ENCODE measurements around the gene FGGY.

Gene FGGY

DNA sequence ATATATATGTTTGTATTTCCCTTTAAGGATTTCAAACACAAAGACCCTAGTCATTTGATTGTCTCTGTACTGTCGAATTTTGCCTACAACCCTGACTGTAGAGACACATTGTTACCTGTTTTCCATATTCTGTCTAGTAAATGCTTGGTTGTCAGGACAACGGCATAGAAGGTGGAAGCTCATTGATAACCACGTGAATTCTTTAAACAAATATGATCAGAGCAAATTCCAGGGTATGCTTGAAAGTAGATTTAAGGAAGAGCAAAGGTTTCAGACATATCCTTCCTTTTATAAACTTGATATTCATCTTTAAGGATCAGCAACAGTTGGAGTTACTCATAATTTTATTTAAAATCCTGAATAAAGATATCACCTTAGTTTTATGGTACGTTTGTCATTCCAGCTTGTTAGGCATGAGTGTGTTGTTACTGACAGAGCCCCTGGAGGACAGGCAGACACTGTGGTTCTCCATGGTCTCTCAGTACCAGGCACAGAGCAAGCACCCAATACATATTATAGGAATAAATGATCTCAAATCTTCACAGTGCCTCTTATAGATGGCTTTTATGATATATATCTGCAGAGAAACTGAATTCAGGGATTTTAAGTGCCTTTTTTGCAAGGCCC lies 203.2 kb downstream of the FGGY start:
- no peaks in the 10 kb centered on the region for H3K9me3 ChIP-seq (ENCODE audit: insufficient read depth, low read depth, low read length)
- H3K4me3 ChIP-seq (ENCODE audit: low read length), result no peak overlapping the region
- H3K9ac ChIP-seq (ENCODE audit: low read depth, low read length), result no peak overlapping the region
- H3K36me3 ChIP-seq (ENCODE audit: insufficient read depth, low read depth, low read length), result no peaks in the 10 kb centered on the region
- H3K27me3 ChIP-seq (ENCODE audit: insufficient read depth, low read length), result no peaks in the 10 kb centered on the region
- no peak overlapping the region for H3K27ac ChIP-seq (ENCODE audit: low read length)
- no peaks in the 10 kb centered on the region; the same call in 1 of the 2 replicates for H3K4me1 ChIP-seq (ENCODE audit: insufficient read depth, low read length)

DNA sequence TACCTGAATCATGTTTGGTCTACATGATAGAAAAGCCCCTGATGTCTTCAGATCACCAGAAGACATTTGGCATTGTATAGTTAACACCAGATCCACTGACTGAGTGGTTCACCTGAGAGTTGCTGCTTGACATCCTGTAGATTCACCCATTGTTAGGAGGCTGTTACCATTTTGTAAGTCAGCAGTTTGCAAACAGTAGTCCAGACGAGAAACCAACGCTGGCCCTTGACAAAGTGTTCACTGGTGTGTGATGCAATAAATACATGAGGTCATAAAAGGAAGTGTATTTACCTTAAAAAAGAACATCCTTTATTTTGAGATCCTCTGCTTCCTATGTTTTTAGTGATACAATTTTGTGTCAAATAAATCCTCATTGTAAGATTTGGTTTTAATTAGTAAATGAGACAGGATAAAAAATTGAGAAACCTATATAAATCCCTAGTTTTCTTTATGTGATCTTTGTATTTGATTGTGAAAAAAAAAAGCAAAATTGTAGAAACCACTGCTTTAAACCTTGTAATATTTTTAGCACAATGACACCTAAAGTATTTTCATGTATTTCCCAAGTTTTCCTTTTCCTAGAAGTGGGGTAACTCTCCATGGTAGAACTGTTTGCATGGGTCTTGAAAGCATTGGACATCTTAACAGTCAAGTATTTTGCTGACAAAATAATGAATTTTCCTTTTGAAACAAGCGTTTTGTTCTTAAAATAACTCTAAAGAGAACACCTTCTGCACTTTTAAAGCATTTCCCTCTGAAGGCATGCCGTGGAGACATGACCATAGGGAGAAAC lies 204.3 kb downstream of the FGGY start:
- Histone ChIP-seq H3K4me1 (ENCODE audit: insufficient read depth, low read length) (peaks cover 3% of the 10 kb centered on the region; the same call in 1 of the 2 replicates), H3K36me3 (ENCODE audit: insufficient read depth, low read depth, low read length) (no peaks in the 10 kb centered on the region), H3K9ac (ENCODE audit: low read depth, low read length) (no peak overlapping the region), H3K4me3 (ENCODE audit: low read length) (no peak overlapping the region), H3K27me3 (ENCODE audit: insufficient read depth, low read length) (no peaks in the 10 kb centered on the region), H3K9me3 (ENCODE audit: insufficient read depth, low read depth, low read length) (no peaks in the 10 kb centered on the region), H3K27ac (ENCODE audit: low read length) (no peak overlapping the region)

DNA sequence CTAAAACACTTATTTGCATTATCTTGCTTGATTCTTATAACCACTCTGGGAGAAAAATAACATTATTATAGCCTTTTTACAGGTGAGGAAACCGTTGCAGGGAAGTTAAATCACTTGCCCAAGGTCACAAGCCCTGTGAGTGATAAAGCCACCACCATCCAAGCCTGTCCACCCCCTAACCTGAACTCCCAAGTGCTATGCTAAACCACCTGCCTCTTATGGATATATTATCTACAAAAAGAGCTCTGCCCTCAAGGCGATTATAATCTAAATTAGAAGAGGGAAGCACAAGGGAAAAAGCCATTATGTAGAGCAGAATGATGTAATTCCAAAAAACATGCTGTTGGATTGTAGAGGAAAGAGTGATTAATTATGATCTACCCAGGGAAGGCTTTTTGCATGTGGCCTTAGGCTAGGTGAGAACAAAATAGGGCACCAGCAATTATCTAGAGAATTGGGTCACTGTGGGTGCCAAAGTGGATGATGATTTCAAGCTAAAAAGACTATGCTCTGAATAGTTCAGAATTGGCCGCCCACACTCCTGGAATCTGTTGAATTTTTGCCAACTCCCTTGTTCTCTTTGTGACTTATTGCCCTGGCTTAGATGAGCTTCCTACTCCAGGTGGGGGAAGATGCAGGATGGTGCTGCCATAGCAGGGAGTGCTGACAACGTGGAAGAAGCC lies 205.3 kb downstream of the FGGY start:
- H3K4me3 ChIP-seq (ENCODE audit: low read length), result no peak overlapping the region
- H3K4me1 ChIP-seq (ENCODE audit: insufficient read depth, low read length), result peaks cover 3% of the 10 kb centered on the region; the same call in 1 of the 2 replicates
- no peaks in the 10 kb centered on the region for H3K36me3 ChIP-seq (ENCODE audit: insufficient read depth, low read depth, low read length)
- H3K9ac ChIP-seq (ENCODE audit: low read depth, low read length), result no peak overlapping the region
- H3K9me3 ChIP-seq (ENCODE audit: insufficient read depth, low read depth, low read length), result no peaks in the 10 kb centered on the region
- H3K27ac ChIP-seq (ENCODE audit: low read length), result no peak overlapping the region
- H3K27me3 ChIP-seq (ENCODE audit: insufficient read depth, low read length), result no peaks in the 10 kb centered on the region

- H3K4me3 ChIP-seq (ENCODE audit: low read length), result no peak overlapping the region
- no peaks in the 10 kb centered on the region for H3K9me3 ChIP-seq (ENCODE audit: insufficient read depth, low read depth, low read length)
- H3K4me1 ChIP-seq (ENCODE audit: insufficient read depth, low read length), result peaks cover 3% of the 10 kb centered on the region; the same call in 1 of the 2 replicates
- H3K9ac ChIP-seq (ENCODE audit: low read depth, low read length), result no peak overlapping the region
- no peaks in the 10 kb centered on the region for H3K36me3 ChIP-seq (ENCODE audit: insufficient read depth, low read depth, low read length)
- H3K27me3 ChIP-seq (ENCODE audit: insufficient read depth, low read length), result no peaks in the 10 kb centered on the region
- H3K27ac ChIP-seq (ENCODE audit: low read length), result no peak overlapping the region
Observed at GRCh38 chr1:59504276-59504675, 207.4 kb downstream of the FGGY start.

DNA sequence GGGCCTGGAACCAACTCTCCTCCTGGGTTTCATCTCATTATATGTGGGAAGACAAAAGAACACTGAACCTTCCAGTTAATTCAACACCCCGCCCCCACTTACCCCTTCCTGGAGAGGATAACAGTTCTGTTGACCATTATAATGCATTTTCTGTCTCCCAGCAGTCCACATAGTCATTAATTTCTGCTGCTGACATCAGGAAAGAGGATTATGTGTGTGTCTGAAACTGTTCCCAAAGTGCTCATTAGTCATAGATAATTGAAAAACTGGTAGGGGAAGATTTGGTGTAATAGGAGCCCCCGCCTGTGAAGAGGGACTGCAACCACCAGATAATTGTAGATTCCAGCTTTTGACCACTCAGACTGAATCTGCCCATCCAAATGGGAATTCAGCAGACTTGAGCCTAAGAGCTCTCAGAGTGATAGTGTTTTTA lies 208.7 kb downstream of the FGGY start:
- no peaks in the 10 kb centered on the region for H3K9me3 ChIP-seq (ENCODE audit: insufficient read depth, low read depth, low read length)
- H3K36me3 ChIP-seq (ENCODE audit: insufficient read depth, low read depth, low read length), result no peaks in the 10 kb centered on the region
- no peak overlapping the region for H3K4me3 ChIP-seq (ENCODE audit: low read length)
- no peak overlapping the region for H3K27ac ChIP-seq (ENCODE audit: low read length)
- H3K27me3 ChIP-seq (ENCODE audit: insufficient read depth, low read length), result no peaks in the 10 kb centered on the region
- H3K4me1 ChIP-seq (ENCODE audit: insufficient read depth, low read length), result peaks cover 3% of the 10 kb centered on the region; the same call in 1 of the 2 replicates
- H3K9ac ChIP-seq (ENCODE audit: low read depth, low read length), result no peak overlapping the region

DNA sequence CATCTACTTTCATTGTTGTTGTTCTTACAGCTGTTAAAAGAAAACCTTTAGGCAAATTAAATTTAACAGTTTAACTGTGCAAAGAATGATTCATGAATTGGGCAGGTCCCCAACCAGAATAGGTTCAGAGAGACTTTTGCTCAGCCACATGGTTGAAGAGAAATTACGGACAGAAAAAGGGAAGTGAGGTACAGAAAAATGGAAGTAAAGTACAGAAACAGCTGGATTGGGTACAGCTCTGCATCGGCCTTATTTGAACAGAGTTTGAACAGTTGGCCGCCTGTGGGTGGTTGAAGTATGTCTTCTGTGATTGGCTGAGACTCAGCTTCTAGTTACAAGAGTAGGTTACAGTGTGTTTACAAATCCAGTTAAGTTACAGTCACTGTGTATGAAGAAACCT lies 210.1 kb downstream of the FGGY start:
- Histone ChIP-seq H3K9me3 (ENCODE audit: insufficient read depth, low read depth, low read length) (no peaks in the 10 kb centered on the region), H3K27ac (ENCODE audit: low read length) (no peak overlapping the region), H3K9ac (ENCODE audit: low read depth, low read length) (no peak overlapping the region), H3K4me3 (ENCODE audit: low read length) (no peak overlapping the region), H3K4me1 (ENCODE audit: insufficient read depth, low read length) (peaks cover 3% of the 10 kb centered on the region; the same call in 1 of the 2 replicates), H3K36me3 (ENCODE audit: insufficient read depth, low read depth, low read length) (no peaks in the 10 kb centered on the region), H3K27me3 (ENCODE audit: insufficient read depth, low read length) (no peaks in the 10 kb centered on the region)

- no peak overlapping the region for H3K4me3 ChIP-seq (ENCODE audit: low read length)
- no peak overlapping the region for H3K27ac ChIP-seq (ENCODE audit: low read length)
- no peaks in the 10 kb centered on the region for H3K9me3 ChIP-seq (ENCODE audit: insufficient read depth, low read depth, low read length)
- H3K9ac ChIP-seq (ENCODE audit: low read depth, low read length), result no peak overlapping the region
- no peaks in the 10 kb centered on the region for H3K36me3 ChIP-seq (ENCODE audit: insufficient read depth, low read depth, low read length)
- peaks cover 3% of the 10 kb centered on the region; the same call in 1 of the 2 replicates for H3K4me1 ChIP-seq (ENCODE audit: insufficient read depth, low read length)
- no peaks in the 10 kb centered on the region for H3K27me3 ChIP-seq (ENCODE audit: insufficient read depth, low read length)
Observed at GRCh38 chr1:59509341-59509875, 212.5 kb downstream of the FGGY start.

GRCh38 chr1:59510249-59510648 lies 213.4 kb downstream of the FGGY start:
- Histone ChIP-seq H3K9me3 (ENCODE audit: insufficient read depth, low read depth, low read length) (no peaks in the 10 kb centered on the region), H3K27me3 (ENCODE audit: insufficient read depth, low read length) (no peaks in the 10 kb centered on the region)

DNA sequence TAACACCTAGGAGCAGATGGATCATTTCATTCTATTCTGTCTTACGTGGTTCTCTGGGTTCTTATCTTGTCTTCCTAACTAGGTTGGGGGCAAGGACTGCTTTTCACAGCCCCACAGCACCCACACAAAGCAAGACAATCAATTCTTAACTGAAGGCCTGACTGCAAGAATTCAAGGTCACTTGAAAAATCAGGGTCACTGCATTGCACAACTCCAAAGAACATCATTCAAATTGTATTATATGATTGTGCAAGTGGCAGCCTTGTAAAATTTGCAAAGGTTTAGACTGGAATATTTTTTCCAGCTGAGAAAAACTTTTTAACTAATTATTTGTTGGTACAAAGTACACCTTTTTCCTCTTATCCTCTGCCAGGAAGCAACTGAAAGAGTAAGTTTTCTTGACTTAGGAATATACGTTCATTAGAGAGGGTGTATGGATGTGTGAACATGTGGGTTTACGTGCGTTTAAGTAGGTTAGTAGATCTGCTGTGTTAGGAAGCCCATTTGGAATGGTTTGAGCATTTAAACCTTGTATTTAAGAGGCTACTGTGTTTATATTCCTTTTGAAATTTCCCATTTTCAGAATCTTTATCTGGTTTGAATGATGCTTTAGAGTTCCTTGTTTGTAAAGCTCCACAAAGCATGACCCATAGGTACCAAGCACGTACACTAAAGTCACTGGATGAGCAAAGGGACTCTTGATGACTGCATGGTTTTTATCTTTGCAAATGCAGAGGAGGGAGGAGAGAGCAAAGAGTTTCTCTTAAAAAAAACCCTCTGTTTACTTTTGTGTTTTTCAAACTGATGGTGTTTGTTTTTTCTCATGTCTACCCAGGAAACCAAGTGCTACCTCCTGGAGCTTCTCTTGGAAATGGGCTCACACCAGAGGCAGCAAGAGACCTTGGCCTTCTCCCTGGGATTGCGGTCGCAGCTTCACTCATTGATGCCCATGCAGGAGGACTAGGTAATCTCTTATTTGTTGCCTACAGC lies 214.9 kb downstream of the FGGY start:
- H3K9ac ChIP-seq (ENCODE audit: low read depth, low read length), result no peak overlapping the region

More at GRCh38 chr1:59510249-59510648, 213.4 kb downstream of the FGGY start:
- Histone ChIP-seq H3K4me1 (ENCODE audit: insufficient read depth, low read length) (peaks cover 3% of the 10 kb centered on the region; the same call in 1 of the 2 replicates), H3K4me3 (ENCODE audit: low read length) (no peak overlapping the region), H3K36me3 (ENCODE audit: insufficient read depth, low read depth, low read length) (no peaks in the 10 kb centered on the region), H3K9ac (ENCODE audit: low read depth, low read length) (no peak overlapping the region), H3K27ac (ENCODE audit: low read length) (no peak overlapping the region)

GRCh38 chr1:59512702-59513101 lies 215.8 kb downstream of the FGGY start:
- H3K4me3 ChIP-seq (ENCODE audit: low read length), result no peak overlapping the region
- no peaks in the 10 kb centered on the region for H3K36me3 ChIP-seq (ENCODE audit: insufficient read depth, low read depth, low read length)
- no peak overlapping the region for H3K27ac ChIP-seq (ENCODE audit: low read length)
- no peak overlapping the region for H3K9ac ChIP-seq (ENCODE audit: low read depth, low read length)
- H3K9me3 ChIP-seq (ENCODE audit: insufficient read depth, low read depth, low read length), result no peaks in the 10 kb centered on the region
- H3K4me1 ChIP-seq (ENCODE audit: insufficient read depth, low read length), result no peaks in the 10 kb centered on the region
- no peaks in the 10 kb centered on the region for H3K27me3 ChIP-seq (ENCODE audit: insufficient read depth, low read length)

More for the DNA sequence above, 214.9 kb downstream of the FGGY start:
- Histone ChIP-seq H3K4me1 (ENCODE audit: insufficient read depth, low read length) (no peaks in the 10 kb centered on the region), H3K4me3 (ENCODE audit: low read length) (no peak overlapping the region), H3K27ac (ENCODE audit: low read length) (no peak overlapping the region), H3K36me3 (ENCODE audit: insufficient read depth, low read depth, low read length) (no peaks in the 10 kb centered on the region), H3K27me3 (ENCODE audit: insufficient read depth, low read length) (no peaks in the 10 kb centered on the region), H3K9me3 (ENCODE audit: insufficient read depth, low read depth, low read length) (no peaks in the 10 kb centered on the region)

Measured in iPS-20b (cell line).